GM21526 (cell line): Measurements from ENCODE around the gene METRNL.
A peak's percentile ranks its signal among the peaks of the same experiment; 100 is the strongest.
"Not testable (repeated sequence)": the region's sequence is repeated elsewhere in the genome, so short reads cannot be mapped to it uniquely, and the experiment has no call there.

Experiments used
- ATAC-seq: cut with Tn5 transposase; IDR thresholded peaks from one replicate; pipeline ENCODE4 v1.9.1; 2021; ENCODE audit warnings: moderate library complexity; ENCODE audit not compliant: unreplicated experiment, low FRiP score

METRNL gene

DNA sequence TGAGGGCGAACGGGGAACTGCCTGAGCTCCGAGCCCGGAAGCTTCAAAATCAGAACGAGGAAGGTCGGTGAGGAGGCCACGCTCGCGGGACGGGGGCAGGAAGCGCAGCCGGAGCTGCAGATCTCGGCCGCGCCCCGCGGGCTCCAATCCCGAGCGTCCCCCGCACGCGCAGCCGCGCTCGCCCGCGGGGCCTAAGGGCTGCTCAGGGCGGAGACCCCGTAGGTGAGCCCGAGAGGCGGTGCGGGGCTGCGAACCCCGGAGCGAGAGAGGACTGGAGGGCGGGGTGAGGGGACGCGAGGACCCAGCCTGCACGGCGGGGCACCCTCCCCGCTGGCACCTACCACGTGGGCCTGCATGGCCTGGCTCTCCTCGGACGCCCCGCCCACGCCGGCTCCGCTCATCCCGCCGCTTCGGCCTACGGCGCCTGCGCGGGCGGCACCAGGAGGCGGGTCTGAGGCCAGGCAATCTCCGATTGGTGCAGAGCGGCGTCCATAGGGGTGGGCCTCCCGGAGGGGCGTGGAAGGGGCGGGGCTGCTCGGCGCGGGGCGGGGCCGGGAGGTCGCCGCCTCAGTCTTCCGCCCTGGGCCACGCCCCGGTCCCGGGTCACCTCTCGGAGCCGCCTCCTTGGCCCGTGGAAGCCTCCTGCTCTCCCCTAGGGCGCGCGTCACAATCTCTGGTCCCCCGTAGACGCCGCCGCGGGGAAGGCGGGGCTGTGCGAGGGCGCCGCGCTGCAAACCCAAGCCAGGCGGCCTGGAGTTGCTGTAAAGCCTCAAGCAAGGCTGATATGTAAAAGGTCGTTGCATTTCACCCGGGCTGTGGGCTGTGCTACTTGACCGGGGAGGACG lies 27.8 kb upstream of the METRNL start:
- ATAC-seq: peak; percentile 82

GRCh38 chr17:83052241-83052564 lies 27.2 kb upstream of the METRNL start:
- ATAC-seq: peak; percentile 4

DNA sequence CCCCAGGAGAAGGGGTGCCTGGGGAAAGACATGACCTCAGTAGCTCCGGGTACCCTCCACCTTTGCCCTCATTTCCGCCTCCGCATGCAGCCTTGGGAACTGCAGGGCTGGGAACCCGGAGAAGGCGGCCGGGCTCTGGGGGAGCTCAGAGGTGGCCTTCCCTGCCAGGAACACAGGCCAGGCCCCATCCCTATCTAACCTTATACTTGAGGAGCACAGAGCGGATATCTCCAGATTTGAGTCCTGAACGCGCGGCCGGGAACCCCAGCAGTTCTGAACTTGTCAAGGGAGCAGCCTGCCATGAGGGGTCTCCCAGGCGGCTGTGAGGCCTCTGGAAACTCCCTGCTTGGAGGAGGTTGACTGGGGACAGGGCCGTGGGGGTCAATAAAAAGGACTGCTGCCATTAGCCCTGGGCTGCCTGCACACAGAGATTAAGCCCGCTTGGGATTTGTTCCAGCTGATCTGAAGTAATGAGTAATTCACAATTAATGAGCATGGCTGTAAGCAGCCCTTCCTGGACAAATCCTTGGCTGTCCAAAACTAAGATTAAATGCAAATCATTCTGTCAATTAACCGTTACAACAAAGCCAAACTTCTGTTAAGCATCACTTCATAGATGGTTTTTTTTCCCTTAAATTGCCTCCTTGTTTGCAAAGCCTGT lies 26.3 kb upstream of the METRNL start:
- ATAC-seq: no peak

- ATAC-seq: no peak
Measured at GRCh38 chr17:83053739-83054451, 25.5 kb upstream of the METRNL start.

GRCh38 chr17:83054518-83055125 lies 24.8 kb upstream of the METRNL start:
- no peak for ATAC-seq

- ATAC-seq: not testable (repeated sequence)
Measured at GRCh38 chr17:83055176-83055575, 24.2 kb upstream of the METRNL start.

GRCh38 chr17:83055911-83056582 lies 23.4 kb upstream of the METRNL start:
- no peak for ATAC-seq

GRCh38 chr17:83056583-83057396 lies 22.6 kb upstream of the METRNL start:
- ATAC-seq: no peak

GRCh38 chr17:83057397-83057761 lies 22.0 kb upstream of the METRNL start:
- no peak for ATAC-seq

GRCh38 chr17:83057793-83058265 lies 21.6 kb upstream of the METRNL start:
- no peak for ATAC-seq

DNA sequence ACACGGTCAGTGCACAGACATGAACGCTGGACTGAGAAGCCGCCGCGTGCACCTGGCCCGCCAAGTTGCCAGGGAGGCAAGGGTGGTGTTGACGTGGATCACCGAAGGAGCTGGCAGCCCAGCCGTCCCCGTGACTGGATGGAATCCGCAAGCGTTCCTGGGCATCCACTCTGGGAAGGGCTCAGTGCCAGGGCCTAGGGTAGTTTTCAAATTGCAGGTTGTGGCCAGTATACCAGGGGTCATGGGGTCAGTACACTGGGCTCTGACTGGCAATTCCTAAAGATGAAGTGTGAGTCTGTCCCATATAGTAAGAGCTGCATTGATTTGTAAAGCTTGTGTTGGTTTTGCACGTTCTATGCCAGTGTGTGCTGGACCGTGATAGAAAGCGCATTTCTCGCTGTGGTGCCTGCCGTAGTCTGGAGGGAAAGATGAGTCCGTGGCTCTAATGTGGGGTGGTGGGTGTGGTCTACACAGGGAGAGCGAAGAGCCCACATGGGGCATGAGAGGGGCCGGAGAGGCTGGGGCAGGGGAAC lies 21.1 kb upstream of the METRNL start:
- ATAC-seq: no peak

GRCh38 chr17:83061586-83061985 lies 17.8 kb upstream of the METRNL start:
- ATAC-seq: no peak

- no peak for ATAC-seq
Measured at GRCh38 chr17:83062011-83062817, 17.2 kb upstream of the METRNL start.

DNA sequence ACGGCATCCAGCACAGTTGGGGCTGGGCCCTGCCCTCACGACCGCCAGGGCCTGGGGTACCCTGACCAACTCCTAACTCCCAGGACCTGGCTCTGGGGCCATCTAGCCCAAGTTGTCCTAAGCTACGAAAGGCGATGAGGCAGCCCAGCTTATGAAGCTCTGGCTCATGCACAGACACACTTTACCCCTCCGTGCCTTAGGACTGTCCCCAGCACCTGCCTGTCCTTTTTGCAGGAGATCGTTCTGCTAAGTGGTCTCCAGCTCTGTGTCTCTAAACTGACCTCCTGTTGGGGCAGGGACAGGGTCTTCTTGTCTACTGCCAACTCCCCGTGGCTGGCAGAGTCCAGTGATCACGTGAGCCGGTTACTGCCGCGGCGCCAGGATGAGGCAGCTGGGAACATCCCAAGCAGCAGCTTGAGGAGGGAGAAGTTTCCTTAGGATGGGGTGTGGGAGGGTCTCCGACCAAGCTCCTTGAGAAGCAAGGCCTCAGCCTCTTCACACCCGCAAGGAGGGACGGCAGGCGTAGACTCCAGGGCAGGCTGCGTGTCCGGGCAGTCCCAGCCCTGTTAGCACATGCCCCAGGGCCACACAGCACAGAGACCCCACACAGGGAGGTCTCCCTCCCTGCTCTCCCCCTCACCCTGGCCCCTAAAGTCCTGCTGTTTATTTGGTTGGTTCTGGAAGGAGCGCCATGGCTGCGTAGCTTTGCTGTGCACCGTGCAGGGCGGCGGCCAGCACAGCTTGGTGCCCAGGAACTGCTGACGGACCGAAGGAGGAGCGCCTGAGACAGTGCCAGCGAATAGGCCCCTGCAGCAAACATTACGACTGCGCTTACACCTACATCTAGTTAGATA lies 16.4 kb upstream of the METRNL start:
- no peak for ATAC-seq

DNA sequence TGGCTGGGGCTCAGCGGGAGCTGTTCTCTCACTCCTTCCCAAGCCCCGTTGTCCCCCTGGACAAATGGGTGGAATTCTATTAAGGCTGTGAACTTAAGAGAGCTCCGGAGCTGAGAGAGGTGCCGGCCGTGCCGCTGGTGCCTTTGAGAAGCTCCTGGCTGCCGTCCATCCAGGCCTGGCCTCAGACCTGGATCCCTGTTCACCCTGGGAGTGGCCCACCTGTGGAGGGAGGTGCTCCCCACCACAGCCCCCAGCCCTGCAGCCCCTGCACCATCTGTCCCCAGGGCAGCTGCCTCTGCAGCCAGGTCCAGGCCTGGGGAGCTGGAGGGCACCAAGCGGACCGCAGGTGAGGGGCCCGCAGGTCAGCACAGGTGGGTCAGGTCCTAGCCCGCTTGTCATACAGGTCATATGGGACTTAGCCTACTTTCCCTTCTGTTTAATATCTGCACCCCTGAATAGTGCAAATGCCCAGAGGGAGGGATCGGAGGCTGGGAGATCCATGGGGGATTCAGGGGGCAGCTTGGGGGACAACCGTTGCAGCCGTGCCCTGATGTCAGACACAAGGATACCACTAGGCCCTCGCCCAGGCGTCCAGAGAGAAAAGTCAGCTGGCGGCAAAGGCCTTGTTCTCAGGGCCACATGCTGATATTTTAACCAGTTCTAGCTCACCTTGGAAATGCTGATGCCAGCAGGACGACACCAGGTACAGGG lies 15.2 kb upstream of the METRNL start:
- no peak for ATAC-seq

DNA sequence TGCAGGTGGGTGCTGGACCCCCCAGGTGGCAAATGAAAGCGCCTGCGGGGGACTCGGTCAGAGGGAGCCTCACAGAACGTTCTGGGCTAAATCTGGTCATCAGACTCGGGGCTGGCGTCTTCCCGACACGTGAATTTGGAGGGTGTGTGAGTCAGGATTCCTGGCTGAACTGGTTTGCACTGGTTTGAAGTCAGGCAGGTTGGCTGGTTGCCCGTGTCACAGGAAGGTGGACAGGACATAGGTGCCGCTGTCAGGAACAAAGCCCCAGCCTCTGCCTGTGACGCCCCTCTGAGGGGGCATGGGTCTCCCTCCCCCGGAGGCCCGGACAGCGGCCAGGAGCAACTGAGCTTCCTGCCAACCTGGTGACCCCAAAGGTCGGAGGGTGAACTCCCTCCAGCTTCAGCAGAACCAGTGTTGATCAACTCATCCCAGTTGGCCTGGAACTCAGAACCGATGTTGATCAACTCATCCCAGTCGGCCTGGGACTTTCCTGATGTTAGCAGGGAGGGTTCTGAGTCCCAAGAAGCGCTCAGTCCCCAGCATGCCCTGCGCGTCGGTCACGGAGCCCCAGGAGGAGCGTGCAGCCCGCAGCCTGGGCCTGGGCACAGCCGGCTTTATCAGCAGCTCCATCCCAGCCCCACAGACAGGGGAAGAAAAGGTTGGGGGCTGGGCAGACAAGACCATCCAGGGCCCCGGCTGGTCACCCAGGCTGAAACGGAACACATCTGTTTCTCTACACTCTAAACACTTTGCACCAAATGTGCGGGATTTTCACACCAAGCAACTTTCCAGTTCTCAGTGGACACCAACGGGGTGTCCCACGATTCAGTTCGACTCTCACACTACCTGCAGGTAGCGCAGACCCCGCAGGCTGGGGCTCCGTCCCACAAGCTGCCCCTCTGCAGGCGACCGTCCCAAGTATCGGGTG lies 14.4 kb upstream of the METRNL start:
- no peak for ATAC-seq
